HepG2 (cell line): Measurements from ENCODE around the gene POLR3GL. TPM values are rescaled to one million over a fixed set of nuclear protein-coding genes. Genes with fewer than 3 reads are reported as not detected.

Source experiments
- ATAC-seq: fragments of 200-7000 bp; cut with Tn5 transposase; 3 replicates; pipeline ENCODE4 v1.9.1; 2020; ENCODE audit warnings: mild to moderate bottlenecking, moderate library complexity
- BruUV-seq: library from RNA; stranded (reverse); fragments of 400-500 nt; replicated peaks from 2 replicates; lab custom pipeline; 2021; lab: Mats Ljungman, UMichigan
- CTCF ChIA-PET: fragments of 300-600 bp; formaldehyde crosslinking; extraction: SDS; loops from one replicate; lab custom pipeline; 2021; ENCODE audit warnings: low total read pairs, inconsistent platforms, low intra/inter-chr PET ratio; lab: Yijun Ruan, JAX
- POLR2A ChIA-PET: fragments of 350-600 bp; sonication (Branson Sonifier 250); formaldehyde crosslinking; loops from one replicate; lab custom pipeline; 2020; ENCODE audit warnings: antibody characterized with exemption, inconsistent platforms; lab: Yijun Ruan, JAX
- DNase-seq: peaks from one replicate; pipeline ENCODE4 v3.0.0-alpha.2; 2015; ENCODE audit warnings: low spot score
- FAIRE-seq: peaks from 3 replicates; lab custom pipeline; 2011; peaks lifted over from hg19 to GRCh38; lab: Jason Lieb, UNC
- H2AFZ ChIP-seq: one replicate; pipeline ENCODE4 v1.6.1; 2011; ENCODE audit warnings: low read length, inconsistent platforms
- H3K27ac ChIP-seq: fragments of 300-600 bp; 3 replicates; pipeline ENCODE4 v1.8.0; 2011; ENCODE audit warnings: mixed run types, mild to moderate bottlenecking, mixed read lengths, low read length, inconsistent platforms; ENCODE audit not compliant: insufficient read depth; ENCODE audit errors: extremely low read length
- H3K27me3 ChIP-seq, 2 experiments: fragments of 200-600 bp in 1 of 2; 2 replicates in 1 of 2; 3 replicates in 1 of 2; pipeline versions ENCODE4 v1.6.0 to v1.8.0; 2011; ENCODE audit warnings: low read length in 2 of 2, mild to moderate bottlenecking in 2 of 2, moderate library complexity in 2 of 2, inconsistent platforms in 1 of 2; ENCODE audit not compliant: insufficient read depth in 2 of 2, control insufficient read depth in 1 of 2
- H3K36me3 ChIP-seq, 2 experiments: fragments of 200-600 bp in 1 of 2; replicated peaks in 1 of 2; 2 replicates in 1 of 2; 3 replicates in 1 of 2; pipeline versions ENCODE4 v1.5.1 to v1.8.0; 2011; ENCODE audit warnings: low read length in 2 of 2, inconsistent platforms in 1 of 2; ENCODE audit not compliant: insufficient read depth in 2 of 2, control insufficient read depth in 1 of 2
- H3K4me1 ChIP-seq: 2 replicates; pipeline ENCODE4 v1.5.1; 2012; ENCODE audit warnings: low read length, inconsistent platforms; ENCODE audit not compliant: insufficient read depth
- H3K4me2 ChIP-seq: 2 replicates; pipeline ENCODE4 v1.6.0; 2011; ENCODE audit warnings: low read depth, low read length, inconsistent platforms
- H3K4me3 ChIP-seq, 3 experiments: fragments of 200-600 bp in 1 of 3; sonication (generic), shearing (Covaris generic) in 1 of 3; replicated peaks in 1 of 3; 2 replicates each; pipeline ENCODE4 v1.5.1; 2011 to 2016; ENCODE audit warnings: low read length in 3 of 3, inconsistent platforms in 2 of 3, low read depth in 2 of 3, mild to moderate bottlenecking in 2 of 3, control low read depth in 1 of 3, mixed read lengths in 1 of 3; ENCODE audit not compliant: insufficient read depth in 1 of 3
- H3K79me2 ChIP-seq: one replicate; pipeline ENCODE4 v1.6.1; 2011; ENCODE audit warnings: low read length, inconsistent platforms; ENCODE audit not compliant: insufficient read depth
- H3K9ac ChIP-seq: 2 replicates; pipeline ENCODE4 v1.6.0; 2011; ENCODE audit warnings: mild to moderate bottlenecking, low read depth, low read length, inconsistent platforms; ENCODE audit not compliant: insufficient read depth
- H3K9me3 ChIP-seq: 2 replicates; pipeline ENCODE4 v1.5.1; 2012; ENCODE audit warnings: mild to moderate bottlenecking, low read length
- H4K20me1 ChIP-seq: 2 replicates; pipeline ENCODE4 v1.6.0; 2011; ENCODE audit warnings: inconsistent platforms, mild to moderate bottlenecking, low read length, moderate library complexity; ENCODE audit not compliant: insufficient read depth
- HNRNPLL ChIP-seq: fragments of 200-400 bp; formaldehyde crosslinking; IDR thresholded peaks from 2 replicates; pipeline ENCODE4 v1.6.1; 2017; ENCODE audit warnings: mild to moderate bottlenecking, low read depth, low read length; ENCODE audit not compliant: poor library complexity, severe bottlenecking
- JARID2 ChIP-seq: sonication (generic); formaldehyde crosslinking; IDR thresholded peaks from 2 replicates; pipeline ENCODE4 v1.8.1; 2023; ENCODE audit warnings: missing genetic modification reagents, inconsistent platforms; ENCODE audit not compliant: insufficient replicate concordance
- KAT2B ChIP-seq: fragments of 150-350 bp; IDR thresholded peaks from 2 replicates; pipeline ENCODE4 v1.6.1; 2014; ENCODE audit warnings: low read depth, low read length, borderline replicate concordance
- KAT8 ChIP-seq: IDR thresholded peaks from 2 replicates; pipeline ENCODE4 v1.6.1; 2016; ENCODE audit warnings: missing genetic modification reagents, missing compliant biosample characterization
- NBN ChIP-seq: fragments of 450-650 bp; conservative IDR thresholded peaks from 2 replicates; pipeline ENCODE4 v1.6.1; 2017
- PAF1 ChIP-seq: IDR thresholded peaks from 2 replicates; pipeline ENCODE4 v1.6.1; 2016; ENCODE audit warnings: missing genetic modification reagents, missing compliant biosample characterization
- PCBP2 ChIP-seq: fragments of 200-400 bp; formaldehyde crosslinking; optimal IDR thresholded peaks from 2 replicates; pipeline ENCODE3; 2018; ENCODE audit warnings: low read length, low read depth; ENCODE audit not compliant: poor library complexity, severe bottlenecking
- PHF5A ChIP-seq: IDR thresholded peaks from one replicate; pipeline ENCODE4 v1.6.1; 2018; ENCODE audit warnings: low read depth, missing genetic modification reagents; ENCODE audit not compliant: unreplicated experiment
- POLR2A ChIP-seq, 2 experiments: IDR thresholded peaks; 2 replicates each; pipeline ENCODE4 v1.6.1; 2011; ENCODE audit warnings: low read depth in 2 of 2, low read length in 2 of 2, mild to moderate bottlenecking in 1 of 2, moderate library complexity in 1 of 2; ENCODE audit not compliant: insufficient read depth in 1 of 2
- POLR2AphosphoS5 ChIP-seq: IDR thresholded peaks from 2 replicates; pipeline ENCODE4 v1.6.1; 2012; ENCODE audit warnings: low read depth, low read length
- SAP130 ChIP-seq: IDR thresholded peaks from 2 replicates; pipeline ENCODE4 v1.6.1; 2016; ENCODE audit warnings: low read depth
- SIN3B ChIP-seq: fragments of 150-350 bp; IDR thresholded peaks from 2 replicates; pipeline ENCODE4 v1.6.1; 2014; ENCODE audit warnings: low read length
- SUZ12 ChIP-seq: fragments of 150-350 bp; IDR thresholded peaks from 2 replicates; pipeline ENCODE4 v1.6.1; 2014; ENCODE audit warnings: low read depth, low read length
- TRIM24 ChIP-seq: sonication (generic); formaldehyde crosslinking; IDR thresholded peaks from 2 replicates; pipeline ENCODE4 v1.8.0; 2022; ENCODE audit warnings: mild to moderate bottlenecking, missing genetic modification reagents
- USF2 ChIP-seq, 2 experiments: sonication (generic) in 1 of 2; formaldehyde crosslinking in 1 of 2; IDR thresholded peaks; 2 replicates each; pipeline versions ENCODE4 v1.5.1 to v1.6.1; 2011 to 2020; ENCODE audit warnings: borderline replicate concordance in 1 of 2, low read depth in 1 of 2, low read length in 1 of 2, mild to moderate bottlenecking in 1 of 2, missing genetic modification reagents in 1 of 2, moderate library complexity in 1 of 2
- ZC3H4 ChIP-seq: sonication (generic); formaldehyde crosslinking; IDR thresholded peaks from 2 replicates; pipeline ENCODE4 v1.4.0; 2020; ENCODE audit warnings: missing genetic modification reagents, borderline replicate concordance
- ZKSCAN8 ChIP-seq: IDR thresholded peaks from 2 replicates; pipeline ENCODE4 v1.6.1; 2016; ENCODE audit warnings: borderline replicate concordance, missing genetic modification reagents, missing compliant biosample characterization
- ZNF264 ChIP-seq: sonication (generic); formaldehyde crosslinking; IDR thresholded peaks from 2 replicates; pipeline ENCODE4 v1.4.0; 2020; ENCODE audit warnings: missing genetic modification reagents
- ZNF557 ChIP-seq: sonication (generic); formaldehyde crosslinking; IDR thresholded peaks from 2 replicates; pipeline ENCODE4 v1.4.0; 2020; ENCODE audit warnings: missing genetic modification reagents
- WGBS: methylation state at CpG from one replicate; pipeline ENCODE4 v1.1.6; 2017; ENCODE audit warnings: low lambda C conversion rate; 5-methylcytosine and 5-hydroxymethylcytosine counted together
- in situ Hi-C: cut with HindIII; loops from 2 replicates; pipeline ENCODE4 v1.10.0; 2017; ENCODE audit warnings: low pct_unique_long_range_greater_than_20kb; ENCODE audit not compliant: extremely low pct_ligation_motif_present
- intact Hi-C: fragments of 100-400 bp; cut with micrococcal nuclease; formaldehyde crosslinking; loops from one replicate; pipeline ENCODE4 v1.10.0; 2022; ENCODE audit not compliant: unreplicated experiment
- polyA plus RNA-seq, 8 experiments: library from polyadenylated mRNA; depleted of rRNA in 3 of 8; stranded (reverse) in 7 of 8; unstranded in 1 of 8; fragments of >200 nt; fragmentation: Illumina TruSeq in 4 of 8; extraction: Trizol in 4 of 8; gene quantifications; 2 replicates each; pipeline versions ENCODE4 v1.2.1 to v1.2.3, GENCODE V29; 2011 to 2016; ENCODE audit warnings: low read depth in 4 of 8, missing spikeins in 1 of 8, mixed read lengths in 1 of 8; ENCODE audit not compliant: insufficient read depth in 1 of 8
- total RNA-seq, 5 experiments: library from RNA; depleted of rRNA; stranded (reverse); fragments of >200 nt; fragmentation: Illumina TruSeq; extraction: Trizol; gene quantifications; 2 replicates each; pipeline ENCODE4 v1.2.3, GENCODE V29; 2016; ENCODE audit warnings: low read depth in 1 of 5
- TF ChIP-seq, protein P1 (sequence below): sonication (generic); formaldehyde crosslinking; IDR thresholded peaks from 2 replicates; pipeline ENCODE4 v1.5.1; 2020; ENCODE audit warnings: missing genetic modification reagents, mild to moderate bottlenecking, borderline replicate concordance

POLR3GL gene
- total and polyA plus RNA-seq, 2 of the 13 experiments (the other 11 are each of a cell fraction or from before 2014, with no cell fraction given), result 11.5 to 12.4 TPM

GRCh38 chr1:145992502-145992936 lies 28.0 kb downstream of the POLR3GL start:
- CTCF ChIA-PET, result no interaction called here
- 96% methylated on average over 1 of the region's 1 CpG for WGBS
- no peak for ATAC-seq
- no peak for FAIRE-seq
- Histone ChIP-seq H3K4me1 (peaks cover 63% of the 10 kb centered on the region), H2AFZ (no peak overlapping the region), H3K36me3 (peaks cover 2 to 22% of the 10 kb centered on the region in 2 experiments; a peak in 3 of 5 replicates), H3K9ac (peak overlapping the region; percentile 93; the same call in 1 of the 2 replicates), H3K9me3 (no peaks in the 10 kb centered on the region), H3K79me2 (peaks cover 33% of the 10 kb centered on the region), H3K4me3 (peak overlapping the region in 1 of 3 experiments; percentile 7; a peak in 2 of 6 replicates), H4K20me1 (peaks cover 50% of the 10 kb centered on the region), H3K27ac (no peak overlapping the region), H3K4me2 (peak overlapping the region; percentile 97), H3K27me3 (no peaks in the 10 kb centered on the region; a peak in 1 of 5 replicates)
- no peak for DNase-seq
- BruUV-seq, result no TSS peak
- in situ Hi-C loops, result no loop called here
- TF ChIP-seq KAT2B (no peak), SIN3B (no peak), POLR2AphosphoS5 (peak; percentile 72), HNRNPLL (no peak), ZNF264 (CRISPR knock-in tag) (no peak), SAP130 (peak; percentile 35; the same call in 1 of the 2 replicates), KAT8 (no peak), PAF1 (0 out of 2 replicates have a peak, but pooled peaks have one; percentile 54), POLR2A (IDR thresholded peaks at IDR 0.05; ENCODE audit: insufficient read depth in 1 of 2, low read depth in 2 of 2, low read length in 2 of 2) (peak in 1 of 2 experiments; percentile 58; a peak in 1 of 4 replicates), NBN (no peak), ZC3H4 (peak; percentile 48; the same call in 1 of the 2 replicates), ZKSCAN8 (CRISPR knock-in tag) (0 out of 2 replicates have a peak, but pooled peaks have one; percentile 9), TRIM24 (CRISPR knock-in tag) (no peak), USF2 (IDR thresholded peaks at IDR 0.05; ENCODE audit: low read depth, low read length) (no peak), USF2 (CRISPR knock-in tag; IDR thresholded peaks at IDR 0.05; ENCODE audit: borderline replicate concordance) (no peak), SUZ12 (no peak), PHF5A (peak; percentile 55), ZNF557 (CRISPR knock-in tag) (no peak), JARID2 (CRISPR knock-in tag) (no peak), PCBP2 (no peak)
- TF ChIP-seq, protein P1, sequence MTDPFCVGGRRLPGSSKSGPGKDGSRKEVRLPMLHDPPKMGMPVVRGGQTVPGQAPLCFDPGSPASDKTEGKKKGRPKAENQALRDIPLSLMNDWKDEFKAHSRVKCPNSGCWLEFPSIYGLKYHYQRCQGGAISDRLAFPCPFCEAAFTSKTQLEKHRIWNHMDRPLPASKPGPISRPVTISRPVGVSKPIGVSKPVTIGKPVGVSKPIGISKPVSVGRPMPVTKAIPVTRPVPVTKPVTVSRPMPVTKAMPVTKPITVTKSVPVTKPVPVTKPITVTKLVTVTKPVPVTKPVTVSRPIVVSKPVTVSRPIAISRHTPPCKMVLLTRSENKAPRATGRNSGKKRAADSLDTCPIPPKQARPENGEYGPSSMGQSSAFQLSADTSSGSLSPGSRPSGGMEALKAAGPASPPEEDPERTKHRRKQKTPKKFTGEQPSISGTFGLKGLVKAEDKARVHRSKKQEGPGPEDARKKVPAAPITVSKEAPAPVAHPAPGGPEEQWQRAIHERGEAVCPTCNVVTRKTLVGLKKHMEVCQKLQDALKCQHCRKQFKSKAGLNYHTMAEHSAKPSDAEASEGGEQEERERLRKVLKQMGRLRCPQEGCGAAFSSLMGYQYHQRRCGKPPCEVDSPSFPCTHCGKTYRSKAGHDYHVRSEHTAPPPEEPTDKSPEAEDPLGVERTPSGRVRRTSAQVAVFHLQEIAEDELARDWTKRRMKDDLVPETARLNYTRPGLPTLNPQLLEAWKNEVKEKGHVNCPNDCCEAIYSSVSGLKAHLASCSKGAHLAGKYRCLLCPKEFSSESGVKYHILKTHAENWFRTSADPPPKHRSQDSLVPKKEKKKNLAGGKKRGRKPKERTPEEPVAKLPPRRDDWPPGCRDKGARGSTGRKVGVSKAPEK (CRISPR knock-in tag), result no peak
- POLR2A ChIA-PET, result interaction anchor here (1.2 to 2.6 kb wide), 4 partner anchors 11 to 29 kb away, joined by 4 to 11 read pairs (median 5); partner anchors contain the start of genes ANKRD34A and POLR3GL
- intact Hi-C loops, result no loop called here
